ENCODE measurements around the gene CARMIL3.
"Not testable (repeated sequence)": the region's sequence is repeated elsewhere in the genome, so short reads cannot be mapped to it uniquely, and the experiment has no call there.

The CARMIL3 gene

DNA sequence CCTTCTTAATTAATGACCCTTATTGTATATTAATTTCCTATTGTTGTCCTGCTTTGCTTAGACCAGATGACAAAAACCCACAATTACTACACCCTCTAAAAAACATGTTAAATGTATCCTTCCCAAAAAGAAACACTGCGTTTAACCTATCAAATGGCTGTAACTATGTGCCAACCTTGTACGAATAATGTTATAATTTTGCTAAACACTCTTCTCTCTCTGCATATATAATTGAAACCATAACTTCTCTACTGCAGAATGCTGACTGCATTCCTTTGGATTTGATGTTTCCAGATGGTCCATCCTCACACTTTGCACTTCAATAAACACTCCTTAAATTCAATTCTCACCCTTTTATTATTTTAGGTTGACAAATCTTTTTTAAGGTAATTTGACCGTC, 31.3 kb upstream of the CARMIL3 start:
- not testable (repeated sequence) for H3K36me3 ChIP-seq (ENCODE audit: insufficient read depth, low read depth, low read length); H3K9me3 ChIP-seq (ENCODE audit: insufficient read depth, low read depth, low read length); H3K27ac ChIP-seq (ENCODE audit: low read length); H3K9ac ChIP-seq (ENCODE audit: low read depth, low read length); H3K4me3 ChIP-seq (ENCODE audit: low read length); H3K4me1 ChIP-seq (ENCODE audit: insufficient read depth, low read length); H3K27me3 ChIP-seq (ENCODE audit: insufficient read depth, low read length)

DNA sequence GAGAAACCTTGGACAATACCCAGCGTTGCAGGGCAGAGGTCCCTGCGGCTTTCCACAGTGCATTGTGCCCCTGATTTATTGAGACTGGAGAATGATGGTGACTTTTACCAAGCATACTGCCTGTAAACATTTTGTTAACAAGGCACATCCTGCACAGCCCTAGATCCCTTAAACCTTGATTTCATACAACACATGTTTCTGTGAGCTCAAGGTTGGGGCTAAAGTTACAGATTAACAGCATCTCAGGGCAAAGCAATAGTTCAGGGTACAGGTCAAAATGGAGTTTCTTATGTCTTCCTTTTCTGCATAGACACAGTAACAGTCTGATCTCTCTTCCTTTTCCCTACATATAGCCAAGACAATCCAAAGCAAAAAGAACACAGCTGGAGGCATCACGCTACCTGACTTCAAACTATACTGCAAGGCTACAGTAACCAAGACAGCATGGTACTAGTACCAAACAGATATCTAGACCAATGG, 26.8 kb upstream of the CARMIL3 start:
- H3K9me3 ChIP-seq (ENCODE audit: insufficient read depth, low read depth, low read length); H3K9ac ChIP-seq (ENCODE audit: low read depth, low read length); H3K36me3 ChIP-seq (ENCODE audit: insufficient read depth, low read depth, low read length); H3K27ac ChIP-seq (ENCODE audit: low read length); H3K4me1 ChIP-seq (ENCODE audit: insufficient read depth, low read length); H3K27me3 ChIP-seq (ENCODE audit: insufficient read depth, low read length); H3K4me3 ChIP-seq (ENCODE audit: low read length): not testable (repeated sequence)

GRCh38 chr14:24029687-24030086, 22.1 kb upstream of the CARMIL3 start:
- H3K36me3 ChIP-seq (ENCODE audit: insufficient read depth, low read depth, low read length); H3K27ac ChIP-seq (ENCODE audit: low read length); H3K9ac ChIP-seq (ENCODE audit: low read depth, low read length); H3K4me1 ChIP-seq (ENCODE audit: insufficient read depth, low read length); H3K9me3 ChIP-seq (ENCODE audit: insufficient read depth, low read depth, low read length); H3K27me3 ChIP-seq (ENCODE audit: insufficient read depth, low read length); H3K4me3 ChIP-seq (ENCODE audit: low read length): not testable (repeated sequence)

- not testable (repeated sequence) for H3K4me1 ChIP-seq (ENCODE audit: insufficient read depth, low read length); H3K36me3 ChIP-seq (ENCODE audit: insufficient read depth, low read depth, low read length); H3K4me3 ChIP-seq (ENCODE audit: low read length); H3K9ac ChIP-seq (ENCODE audit: low read depth, low read length); H3K27me3 ChIP-seq (ENCODE audit: insufficient read depth, low read length); H3K27ac ChIP-seq (ENCODE audit: low read length); H3K9me3 ChIP-seq (ENCODE audit: insufficient read depth, low read depth, low read length)
These were observed 20.5 kb upstream of the CARMIL3 start for GRCh38 chr14:24031331-24031730.

- no peak overlapping the region for H3K4me3 ChIP-seq (ENCODE audit: low read length)
- H3K36me3 ChIP-seq (ENCODE audit: insufficient read depth, low read depth, low read length) = no peaks in the 10 kb centered on the region
- H3K27me3 ChIP-seq (ENCODE audit: insufficient read depth, low read length) = no peaks in the 10 kb centered on the region
- no peaks in the 10 kb centered on the region for H3K9me3 ChIP-seq (ENCODE audit: insufficient read depth, low read depth, low read length)
- H3K27ac ChIP-seq (ENCODE audit: low read length) = no peak overlapping the region
- H3K9ac ChIP-seq (ENCODE audit: low read depth, low read length) = no peak overlapping the region
- no peaks in the 10 kb centered on the region for H3K4me1 ChIP-seq (ENCODE audit: insufficient read depth, low read length)
These were observed 18.9 kb upstream of the CARMIL3 start for GRCh38 chr14:24032727-24033418.

DNA sequence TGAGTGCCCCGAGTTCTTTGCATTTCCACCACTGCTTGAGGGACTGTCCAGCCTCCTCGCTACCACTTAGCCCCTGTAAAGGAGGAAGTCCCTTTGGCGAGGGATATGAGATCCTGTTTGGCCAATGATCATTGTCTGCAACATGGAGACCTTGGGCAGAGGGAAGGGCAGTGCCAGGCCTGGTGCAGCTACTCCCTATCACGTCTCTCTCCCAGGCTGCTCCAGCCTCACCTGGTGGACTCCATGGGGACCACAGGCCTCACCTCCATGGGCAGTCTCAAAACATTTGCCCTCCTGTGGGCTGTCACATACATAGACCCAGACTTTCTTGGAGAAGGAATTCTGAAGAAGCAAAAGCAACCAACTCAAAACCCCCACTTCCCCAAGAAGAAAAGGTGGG, 16.0 kb upstream of the CARMIL3 start:
- not testable (repeated sequence) for H3K27ac ChIP-seq (ENCODE audit: low read length); H3K9ac ChIP-seq (ENCODE audit: low read depth, low read length); H3K9me3 ChIP-seq (ENCODE audit: insufficient read depth, low read depth, low read length); H3K4me1 ChIP-seq (ENCODE audit: insufficient read depth, low read length); H3K36me3 ChIP-seq (ENCODE audit: insufficient read depth, low read depth, low read length); H3K27me3 ChIP-seq (ENCODE audit: insufficient read depth, low read length)
- peak overlapping the region; percentile 76; the same call in 1 of the 2 replicates for H3K4me3 ChIP-seq (ENCODE audit: low read length)

- H3K9ac ChIP-seq (ENCODE audit: low read depth, low read length) = peak overlapping the region; percentile 81; the same call in 1 of the 2 replicates
These were observed 15.4 kb upstream of the CARMIL3 start for GRCh38 chr14:24036169-24036962.

DNA sequence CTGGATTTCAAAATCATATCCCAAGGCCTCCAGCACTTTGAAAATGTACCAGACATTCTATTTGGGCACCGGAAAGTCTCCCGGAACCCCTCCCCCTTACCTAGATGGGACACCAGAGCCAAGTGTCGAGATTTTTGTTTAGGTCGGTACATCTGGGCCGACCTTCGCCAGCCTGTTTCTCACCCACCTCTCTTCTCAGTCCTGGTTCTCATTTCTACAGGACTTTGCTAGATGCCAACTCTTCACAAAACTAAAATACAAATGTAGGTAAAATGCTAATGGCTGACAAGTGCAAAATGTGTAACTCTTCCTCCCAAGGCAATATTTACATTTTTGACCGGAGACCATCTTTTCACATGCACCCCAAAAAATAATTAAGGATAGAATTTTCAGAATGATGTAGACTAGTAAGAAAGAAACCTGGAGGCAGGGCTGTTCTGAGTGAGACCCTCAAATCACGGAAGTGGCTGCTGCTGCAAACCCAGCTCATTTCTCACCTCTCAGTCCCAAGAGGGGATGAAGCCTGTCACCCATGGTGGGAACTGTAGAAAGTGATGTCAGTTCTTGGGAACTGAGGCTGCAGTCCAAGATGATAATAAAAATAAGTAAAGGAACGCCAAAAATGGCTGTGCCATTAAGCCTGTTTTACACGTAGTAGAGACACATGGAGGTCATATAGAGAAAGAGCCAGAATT, 14.7 kb upstream of the CARMIL3 start:
- not testable (repeated sequence) for H3K9ac ChIP-seq (ENCODE audit: low read depth, low read length); H3K27ac ChIP-seq (ENCODE audit: low read length); H3K27me3 ChIP-seq (ENCODE audit: insufficient read depth, low read length); H3K9me3 ChIP-seq (ENCODE audit: insufficient read depth, low read depth, low read length); H3K4me1 ChIP-seq (ENCODE audit: insufficient read depth, low read length); H3K36me3 ChIP-seq (ENCODE audit: insufficient read depth, low read depth, low read length)
- peak overlapping the region; percentile 76; the same call in 1 of the 2 replicates for H3K4me3 ChIP-seq (ENCODE audit: low read length)

More at GRCh38 chr14:24036169-24036962, 15.4 kb upstream of the CARMIL3 start:
- Histone ChIP-seq H3K9me3 (ENCODE audit: insufficient read depth, low read depth, low read length) (no peaks in the 10 kb centered on the region), H3K27me3 (ENCODE audit: insufficient read depth, low read length) (no peaks in the 10 kb centered on the region), H3K36me3 (ENCODE audit: insufficient read depth, low read depth, low read length) (no peaks in the 10 kb centered on the region), H3K27ac (ENCODE audit: low read length) (no peak overlapping the region), H3K4me1 (ENCODE audit: insufficient read depth, low read length) (no peaks in the 10 kb centered on the region), H3K4me3 (ENCODE audit: low read length) (peak overlapping the region; percentile 76)

DNA sequence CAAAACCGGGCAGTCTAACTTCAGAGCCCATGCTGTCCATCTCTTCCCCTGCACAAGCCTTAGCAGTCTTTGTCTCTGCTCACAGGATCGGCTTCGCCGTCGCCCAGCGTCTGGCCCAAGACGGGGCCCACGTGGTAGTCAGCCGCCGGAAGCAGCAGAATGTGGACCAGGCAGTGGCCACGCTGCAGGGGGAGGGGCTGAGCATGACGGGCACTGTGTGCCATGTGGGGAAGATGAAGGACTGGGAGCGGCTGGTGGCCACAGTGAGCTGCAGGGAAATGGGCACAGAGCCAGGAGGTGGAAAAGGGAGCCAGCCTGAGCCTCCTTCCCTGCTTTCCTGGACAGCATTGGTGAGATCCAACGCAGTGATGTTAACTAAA, 14.2 kb upstream of the CARMIL3 start:
- Histone ChIP-seq H3K27me3 (ENCODE audit: insufficient read depth, low read length) (no peaks in the 10 kb centered on the region), H3K9me3 (ENCODE audit: insufficient read depth, low read depth, low read length) (no peaks in the 10 kb centered on the region), H3K27ac (ENCODE audit: low read length) (no peak overlapping the region), H3K9ac (ENCODE audit: low read depth, low read length) (no peak overlapping the region), H3K4me1 (ENCODE audit: insufficient read depth, low read length) (no peaks in the 10 kb centered on the region), H3K4me3 (ENCODE audit: low read length) (no peak overlapping the region), H3K36me3 (ENCODE audit: insufficient read depth, low read depth, low read length) (no peaks in the 10 kb centered on the region)

- Histone ChIP-seq H3K27ac (ENCODE audit: low read length) (no peak overlapping the region), H3K9me3 (ENCODE audit: insufficient read depth, low read depth, low read length) (no peaks in the 10 kb centered on the region), H3K4me1 (ENCODE audit: insufficient read depth, low read length) (no peaks in the 10 kb centered on the region), H3K36me3 (ENCODE audit: insufficient read depth, low read depth, low read length) (no peaks in the 10 kb centered on the region), H3K4me3 (ENCODE audit: low read length) (no peak overlapping the region), H3K27me3 (ENCODE audit: insufficient read depth, low read length) (no peaks in the 10 kb centered on the region), H3K9ac (ENCODE audit: low read depth, low read length) (no peak overlapping the region)
These were observed 13.1 kb upstream of the CARMIL3 start for GRCh38 chr14:24038686-24039085.

DNA sequence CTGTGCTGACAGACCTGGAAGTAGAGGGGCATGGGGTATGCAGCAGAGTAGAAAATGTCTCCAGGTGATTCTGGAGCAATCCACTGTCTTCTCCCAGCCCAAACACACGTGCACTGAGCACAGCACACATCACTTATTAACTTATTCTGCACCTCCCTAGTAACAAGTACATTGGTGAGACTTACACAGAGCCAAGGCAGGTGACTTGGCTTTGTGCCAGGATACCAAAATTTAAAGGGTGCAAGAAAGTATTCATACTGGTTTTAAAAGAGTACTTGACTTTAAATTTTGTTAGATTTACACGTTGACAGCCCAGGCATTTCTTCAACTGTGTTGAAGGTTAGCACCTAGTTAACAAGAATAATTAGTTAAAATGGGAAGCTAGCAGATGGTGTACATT, 11.1 kb upstream of the CARMIL3 start:
- Histone ChIP-seq H3K27me3 (ENCODE audit: insufficient read depth, low read length) (no peaks in the 10 kb centered on the region), H3K27ac (ENCODE audit: low read length) (no peak overlapping the region), H3K36me3 (ENCODE audit: insufficient read depth, low read depth, low read length) (no peaks in the 10 kb centered on the region), H3K4me1 (ENCODE audit: insufficient read depth, low read length) (no peaks in the 10 kb centered on the region), H3K4me3 (ENCODE audit: low read length) (no peak overlapping the region), H3K9ac (ENCODE audit: low read depth, low read length) (no peak overlapping the region), H3K9me3 (ENCODE audit: insufficient read depth, low read depth, low read length) (no peaks in the 10 kb centered on the region)

- H3K9ac ChIP-seq (ENCODE audit: low read depth, low read length) = no peak overlapping the region
These were observed 9.1 kb upstream of the CARMIL3 start for GRCh38 chr14:24042746-24043145.

More at GRCh38 chr14:24042746-24043145, 9.1 kb upstream of the CARMIL3 start:
- H3K4me1 ChIP-seq (ENCODE audit: insufficient read depth, low read length) = no peaks in the 10 kb centered on the region
- no peaks in the 10 kb centered on the region for H3K9me3 ChIP-seq (ENCODE audit: insufficient read depth, low read depth, low read length)
- H3K36me3 ChIP-seq (ENCODE audit: insufficient read depth, low read depth, low read length) = no peaks in the 10 kb centered on the region
- no peak overlapping the region for H3K27ac ChIP-seq (ENCODE audit: low read length)
- H3K4me3 ChIP-seq (ENCODE audit: low read length) = no peak overlapping the region
- H3K27me3 ChIP-seq (ENCODE audit: insufficient read depth, low read length) = no peaks in the 10 kb centered on the region
